Renal cortical epithelial cell (primary cell): ENCODE data around the gene KCNK10. TPM values are rescaled to one million over a fixed set of nuclear protein-coding genes. Genes with fewer than 3 reads are reported as not detected.

ENCODE experiments used
- DNase-seq: peaks from one replicate; pipeline ENCODE4 v3.0.0-alpha.2; 2011; ENCODE audit warnings: low read depth
- total RNA-seq: library from RNA; depleted of rRNA; stranded (reverse); fragments of >200 nt; gene quantifications from 2 replicates; pipeline ENCODE4 v1.2.3, GENCODE V29; 2014

KCNK10 gene
- total RNA-seq: 0.10 TPM in 1 of 2 replicates, not detected in the other

DNA sequence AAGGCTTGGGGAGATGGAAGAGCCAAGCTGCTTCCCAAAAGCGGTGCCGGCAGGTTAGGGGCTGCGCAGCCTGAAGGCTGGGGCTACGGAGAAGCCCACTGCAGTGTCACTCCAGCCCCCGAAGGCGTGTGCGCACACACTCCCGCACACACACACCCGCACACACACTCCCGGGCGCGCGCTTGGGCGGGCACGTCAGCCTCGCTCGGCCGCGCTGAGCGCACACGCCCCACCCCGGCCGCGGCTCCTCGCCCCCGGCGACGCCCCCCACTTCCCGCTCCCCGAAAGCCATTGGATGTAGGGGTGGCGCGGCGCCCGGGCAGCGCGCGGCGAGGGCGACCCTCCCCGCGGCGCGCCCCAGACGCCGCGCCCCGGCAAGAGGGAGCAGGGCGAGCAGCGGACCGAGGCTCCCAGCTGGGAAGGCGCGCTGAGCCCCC, at the start of gene KCNK10:
KCNK10 (minus strand) TSS at position 184 of the 437 bp plus-strand sequence. CDS start 471 bp downstream, outside the sequence.
- no peak for DNase-seq

DNA sequence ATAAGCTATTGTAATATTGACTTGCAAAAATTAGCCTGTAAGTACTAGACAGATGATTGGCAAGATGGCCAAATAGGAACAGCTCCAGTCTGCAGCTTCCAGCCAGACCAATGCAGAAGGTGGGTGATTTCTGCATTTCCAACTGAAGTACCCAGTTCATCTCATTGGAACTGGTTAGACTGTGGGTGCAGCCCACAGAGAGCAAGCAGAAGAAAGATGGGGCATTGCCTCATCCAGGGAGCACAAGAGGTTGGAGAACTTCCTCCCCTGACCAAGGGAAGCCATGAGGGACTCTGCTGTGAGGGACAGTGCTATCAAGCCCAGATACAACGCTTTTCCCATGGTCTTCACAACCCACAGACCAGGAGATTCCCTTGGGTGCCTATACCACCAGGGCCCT, 46.4 kb upstream of the KCNK10 start:
- no peak for DNase-seq

DNA sequence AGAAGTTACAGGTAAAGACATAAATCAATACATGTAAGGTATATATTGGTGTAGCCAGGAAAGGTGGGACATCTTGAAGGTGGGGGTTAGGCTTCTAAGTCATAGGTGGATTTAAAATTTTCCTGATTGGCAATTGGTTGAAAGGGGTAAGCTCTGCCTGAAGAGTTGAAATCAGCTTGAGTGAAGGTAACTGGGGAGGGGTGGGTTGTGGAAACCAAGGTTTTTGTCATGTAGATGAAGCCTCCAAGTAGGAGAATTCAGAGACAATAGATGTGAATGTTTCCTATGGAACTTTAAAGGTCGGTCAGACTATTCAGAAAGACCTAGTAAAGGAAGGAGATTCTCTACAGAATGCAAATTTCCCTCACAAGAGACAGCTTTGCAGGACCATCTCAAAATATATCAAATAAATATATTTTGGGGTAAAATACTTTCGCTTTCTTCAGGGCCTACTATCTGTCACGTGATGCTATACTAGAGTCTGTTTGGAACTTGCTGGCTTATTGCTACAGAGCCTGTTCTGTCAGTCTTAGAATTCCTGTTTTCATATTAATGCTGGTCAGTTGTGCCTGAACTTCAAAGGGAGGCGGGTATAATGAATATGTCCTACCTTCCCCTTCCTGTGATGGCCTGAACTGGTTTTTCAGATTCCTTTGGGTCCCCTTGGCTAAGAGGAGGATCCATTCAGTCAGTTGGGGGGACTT, 41.8 kb upstream of the KCNK10 start:
- no peak for DNase-seq

DNA sequence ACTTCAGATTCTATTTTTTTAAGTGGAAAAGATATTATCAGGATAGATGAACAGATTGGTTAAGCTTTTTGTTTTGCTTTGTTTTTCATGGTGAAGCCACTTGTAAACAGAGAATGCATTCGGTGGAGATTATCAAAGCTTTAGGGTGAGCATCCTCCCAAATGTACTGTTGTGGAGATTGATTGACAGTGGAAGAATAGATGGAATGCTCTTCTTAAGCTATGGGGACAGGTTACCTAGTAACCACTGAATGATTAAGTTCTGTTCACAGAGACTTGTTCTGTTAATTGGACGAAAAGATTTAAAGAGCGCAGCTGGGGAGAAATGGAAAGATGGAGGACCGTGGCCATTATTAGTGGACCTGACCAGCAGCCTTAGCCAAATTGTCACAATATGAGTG, 40.6 kb upstream of the KCNK10 start:
- no peak for DNase-seq

DNA sequence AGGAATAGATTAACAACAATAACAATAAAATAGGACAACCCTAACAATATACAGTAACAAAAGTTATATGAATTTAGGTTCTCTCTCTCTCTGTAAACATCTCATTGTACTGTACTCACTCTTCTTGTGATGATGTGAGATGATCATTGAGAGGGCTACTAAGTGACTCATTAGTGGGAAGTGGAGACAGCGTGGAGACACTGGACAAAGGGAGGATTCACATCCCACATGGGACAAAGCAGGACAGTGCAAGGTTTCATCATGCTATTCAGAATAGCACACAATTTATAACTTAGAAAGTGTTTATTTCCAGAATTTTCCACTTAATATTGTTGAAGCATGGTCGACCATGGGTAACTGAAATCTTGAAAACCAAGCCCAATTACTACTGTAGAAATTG, 36.4 kb upstream of the KCNK10 start:
- no peak for DNase-seq

DNA sequence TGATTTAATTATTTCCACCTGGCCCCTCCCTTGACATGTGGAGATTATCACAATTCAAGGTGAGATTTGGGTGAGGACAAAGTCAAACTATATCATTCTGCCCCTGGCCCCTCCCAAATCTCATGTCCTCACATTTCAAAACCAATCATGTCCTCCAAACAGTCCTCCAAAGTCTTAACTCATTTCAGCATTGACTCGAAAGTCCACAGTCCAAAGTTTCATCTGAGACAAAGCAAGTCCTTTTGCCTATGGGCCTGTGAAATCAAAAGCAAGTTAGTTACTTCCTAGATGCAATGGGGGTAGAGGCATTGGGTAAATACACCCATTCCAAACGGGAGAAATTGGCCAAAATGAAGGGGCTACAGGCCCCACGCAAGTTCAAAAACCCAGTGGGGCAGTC, 31.3 kb upstream of the KCNK10 start:
- DNase-seq: no peak

DNA sequence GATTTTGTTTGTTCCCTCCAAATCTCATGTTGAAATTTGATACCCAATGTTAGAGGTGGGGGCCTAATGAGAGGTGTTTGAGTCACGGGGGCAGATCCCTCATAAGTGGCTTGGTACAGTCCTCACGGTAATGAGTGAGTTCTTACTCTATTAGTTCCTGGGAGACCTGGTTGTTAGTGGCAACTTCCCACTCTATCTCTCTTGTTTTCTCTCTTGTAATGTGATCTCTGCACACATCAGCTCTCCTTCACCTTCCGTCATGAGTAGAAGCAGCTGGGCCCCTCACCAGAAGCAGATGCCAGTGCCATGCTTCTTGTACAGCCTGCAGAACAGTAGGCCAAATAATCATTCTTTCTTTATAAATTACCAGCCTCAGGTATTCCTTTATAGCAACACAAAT, 29.6 kb upstream of the KCNK10 start:
- DNase-seq: no peak

DNA sequence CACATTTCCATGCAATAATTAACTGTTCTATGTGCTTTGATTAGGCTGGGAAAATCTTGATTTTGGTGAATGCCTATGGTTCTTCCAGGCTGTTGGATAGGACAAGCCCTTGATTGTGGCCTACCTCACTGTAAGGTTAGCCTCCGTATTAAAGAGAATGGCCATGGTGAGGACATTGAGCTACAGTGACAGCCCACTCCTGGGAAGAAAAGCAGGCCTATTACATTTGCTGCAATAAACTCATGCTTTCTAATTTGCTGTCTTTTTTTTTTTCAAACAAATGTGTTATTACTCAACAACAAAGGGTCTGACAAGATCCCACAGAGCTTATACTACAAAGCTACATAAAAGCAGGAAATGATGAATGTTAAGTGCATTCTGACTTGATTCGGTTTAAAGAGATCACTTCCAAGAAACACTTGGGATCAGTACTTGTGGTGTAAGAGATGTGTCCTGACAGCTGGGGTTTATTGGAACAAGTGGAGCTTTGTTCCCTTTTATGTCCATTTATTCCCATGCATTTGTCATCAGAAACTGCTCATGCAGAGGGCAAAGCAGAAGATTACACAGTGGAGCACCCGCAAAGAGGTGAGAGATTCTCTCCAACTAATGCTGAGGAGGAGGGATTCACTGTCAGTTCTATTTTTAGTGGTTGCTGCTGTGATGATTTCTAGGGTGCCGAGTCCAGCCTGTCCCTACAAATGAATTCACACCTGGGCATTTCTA, 29.1 kb upstream of the KCNK10 start:
- no peak for DNase-seq

DNA sequence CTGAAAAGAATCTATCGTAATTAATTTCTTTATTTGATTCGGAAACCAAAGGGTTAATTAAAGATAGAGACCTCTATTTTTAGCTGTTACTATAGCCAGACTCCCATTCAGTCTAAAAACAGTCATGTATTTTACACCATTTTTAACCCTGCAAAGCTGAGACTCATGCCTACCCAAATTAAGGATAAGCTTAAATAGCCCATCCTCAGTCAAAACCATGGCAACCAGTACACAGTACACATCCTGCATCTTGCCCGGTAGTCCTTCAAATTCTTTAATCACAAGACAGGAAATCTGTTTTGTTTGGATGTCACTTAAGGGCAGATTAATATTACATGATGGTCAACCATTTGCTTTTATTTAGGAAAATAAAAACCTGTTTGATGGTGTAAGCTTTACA, 25.5 kb upstream of the KCNK10 start:
- no peak for DNase-seq

- DNase-seq: no peak
Measured at GRCh38 chr14:88346048-88346639, 23.1 kb upstream of the KCNK10 start.

- DNase-seq: no peak
Measured at GRCh38 chr14:88342980-88343379, 19.9 kb upstream of the KCNK10 start.

- DNase-seq: no peak
Measured at GRCh38 chr14:88340357-88340756, 17.3 kb upstream of the KCNK10 start.

- no peak for DNase-seq
Measured at GRCh38 chr14:88333036-88333435, 10.0 kb upstream of the KCNK10 start.

DNA sequence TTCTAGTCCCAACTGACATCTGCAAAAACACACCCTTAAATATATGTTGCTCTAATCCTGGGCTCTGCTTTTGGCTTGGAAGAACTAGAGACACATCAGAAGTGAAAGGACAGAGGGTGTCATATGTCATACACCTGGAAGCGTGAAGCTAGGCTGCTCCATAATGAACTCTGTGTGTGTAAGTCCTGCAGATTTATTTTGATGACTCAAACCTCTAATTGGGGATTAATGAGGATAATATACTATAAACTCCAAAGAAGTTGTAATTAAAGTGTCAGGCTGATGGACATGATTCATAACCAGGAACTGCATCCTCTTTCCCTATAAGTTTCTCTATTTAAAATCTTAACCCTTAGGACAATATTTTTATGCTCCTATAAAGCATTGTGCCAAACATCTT, 4.4 kb upstream of the KCNK10 start:
- DNase-seq: no peak

- no peak for DNase-seq
Measured at GRCh38 chr14:88326352-88327103, 3.5 kb upstream of the KCNK10 start.

DNA sequence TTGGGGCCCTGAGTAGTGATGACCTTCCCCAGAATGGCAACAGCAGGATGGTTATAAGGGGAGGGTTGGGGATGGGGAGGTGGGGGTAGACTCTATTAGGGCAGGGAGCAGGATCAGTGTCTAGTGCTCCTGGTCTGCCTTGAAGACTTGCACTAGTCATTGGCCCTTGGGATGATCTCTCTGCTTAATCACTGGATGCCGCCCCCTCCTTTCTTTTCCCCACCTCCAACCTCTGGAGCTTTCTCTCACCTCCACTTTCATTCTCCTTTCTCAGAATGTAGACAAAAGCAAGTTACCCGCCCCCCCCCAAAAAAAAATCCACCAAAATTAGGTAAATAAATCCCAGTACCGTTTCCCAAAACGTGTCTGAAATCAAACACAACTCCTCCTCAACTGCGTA, 2.8 kb upstream of the KCNK10 start:
- no peak for DNase-seq

DNA sequence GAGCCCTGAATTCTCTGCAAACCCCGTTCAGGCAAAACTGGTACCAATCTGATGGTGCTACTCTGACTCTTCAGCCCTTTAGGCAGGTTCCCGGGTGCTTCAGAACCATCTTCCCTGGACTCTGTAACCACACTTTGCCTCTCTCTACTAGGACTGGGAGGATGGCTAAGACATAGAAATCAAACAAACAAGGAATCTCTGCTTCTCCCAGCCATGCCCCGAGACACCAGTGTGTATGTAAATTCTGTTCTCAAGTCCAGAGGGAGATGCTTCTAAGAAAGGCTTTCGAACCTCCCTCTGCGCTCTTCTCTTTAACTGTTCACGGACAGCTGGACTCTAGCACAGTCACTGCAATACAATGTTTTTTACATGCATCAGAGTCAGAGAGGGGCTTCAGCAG, 1.9 kb upstream of the KCNK10 start:
- DNase-seq: no peak

DNA sequence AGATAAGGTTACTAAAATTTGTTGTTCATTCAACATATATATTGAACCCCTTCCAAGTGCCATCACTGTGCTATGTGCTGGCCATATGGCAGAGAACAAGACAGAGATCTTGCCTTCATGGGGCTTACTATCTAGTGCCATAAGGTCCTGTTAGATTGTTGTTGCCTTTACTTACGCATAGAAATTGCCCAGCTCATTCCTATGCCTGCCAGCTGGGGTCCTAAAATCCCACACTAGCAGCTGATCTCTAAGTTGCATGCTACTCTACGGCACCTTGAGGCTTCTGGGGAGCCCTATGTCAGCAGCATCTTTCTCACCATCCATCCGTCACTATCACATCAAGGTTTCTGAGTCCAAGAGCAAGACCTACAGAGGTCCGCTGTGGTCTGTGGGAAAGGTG, 1.4 kb upstream of the KCNK10 start:
- DNase-seq: no peak

DNA sequence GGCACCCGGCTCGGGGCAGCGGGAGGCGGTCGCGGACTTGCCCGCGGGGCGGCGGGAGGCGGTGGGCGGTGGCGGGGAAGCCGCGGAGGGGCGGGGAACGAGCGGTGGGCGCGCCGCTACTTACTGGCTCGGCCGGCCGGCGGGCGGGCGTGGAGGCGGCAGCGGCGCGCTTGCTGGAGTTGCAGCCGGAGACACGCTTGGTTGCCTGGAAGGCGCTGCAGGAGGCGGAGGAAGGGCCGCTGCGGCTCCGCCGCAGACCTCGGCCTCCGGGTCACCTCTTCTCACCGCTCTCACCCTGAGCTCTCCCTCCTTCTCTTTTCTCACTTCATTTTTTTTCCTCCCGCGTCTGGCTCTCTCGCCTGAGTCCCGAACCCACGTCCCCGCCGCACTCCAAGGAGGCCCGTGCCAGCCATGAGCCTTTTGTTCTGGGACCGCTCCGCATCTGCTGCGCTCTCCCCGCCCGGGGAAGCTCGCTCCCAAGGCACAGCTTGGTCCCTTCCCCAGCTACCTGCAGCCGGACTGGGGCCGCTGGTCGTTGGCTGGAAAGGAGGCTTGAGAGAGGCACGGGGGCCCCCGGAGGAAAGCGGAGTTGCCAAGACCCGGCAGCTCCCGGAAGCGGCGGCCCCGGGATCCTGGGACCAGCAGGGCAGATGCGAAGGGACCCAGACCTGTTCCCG, 592 bp upstream of the KCNK10 start:
- DNase-seq: peak; percentile 3

DNA sequence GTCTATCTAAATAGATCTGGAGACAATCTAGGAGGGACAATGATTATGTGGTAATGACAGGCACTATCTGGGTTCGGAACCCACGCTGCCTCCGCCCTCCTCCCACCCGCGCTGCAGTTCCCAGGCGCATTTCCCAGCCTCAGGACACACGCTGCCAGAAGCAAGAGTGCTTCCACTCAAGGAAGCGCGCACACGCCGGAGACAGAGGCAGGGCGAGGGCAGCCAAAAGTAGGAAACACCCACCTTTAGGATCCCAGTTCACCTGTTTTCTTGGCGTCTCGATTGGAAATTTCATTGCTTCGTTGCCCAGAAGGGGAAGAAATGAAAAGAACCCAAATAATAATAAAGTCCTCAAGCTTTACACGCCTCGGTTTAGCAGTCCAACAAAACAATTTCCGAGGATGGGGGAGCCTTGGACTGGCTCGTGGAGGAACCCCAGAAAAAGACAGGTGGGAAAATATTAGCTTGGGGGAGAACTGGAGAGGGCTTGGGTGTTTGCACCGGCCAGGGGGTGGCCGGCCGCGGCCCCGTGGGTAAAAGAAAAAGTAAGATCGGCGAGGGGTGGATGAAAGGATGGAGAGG, 474 bp downstream of the KCNK10 start:
- DNase-seq: no peak
